ENCODE data around the gene HSPA12B. TPM values are rescaled to one million over a fixed set of nuclear protein-coding genes. Genes with fewer than 3 reads are reported as not detected.
A peak's percentile ranks its signal among the peaks of the same experiment; 100 is the strongest.

HSPA12B gene
- total and polyA plus RNA-seq, 2 of the 13 experiments (the other 11 are each of a cell fraction or from before 2014, with no cell fraction given): 0.01 TPM; not detected in 1

GRCh38 chr20:3777716-3778629 is 45.5 kb downstream of the HSPA12B start (continued):
- TF ChIP-seq ZNF318 (CRISPR knock-in tag; IDR thresholded peaks at IDR 0.05) (no peak), STAT5B (CRISPR knock-in tag; IDR thresholded peaks at IDR 0.05) (no peak), RXRA (CRISPR knock-in tag; IDR thresholded peaks at IDR 0.05) (no peak), HOMEZ (CRISPR knock-in tag; IDR thresholded peaks at IDR 0.05; ENCODE audit: low read depth) (no peak), THAP8 (CRISPR knock-in tag; IDR thresholded peaks at IDR 0.05; ENCODE audit: borderline replicate concordance) (no peak), ZNF570 (CRISPR knock-in tag; IDR thresholded peaks at IDR 0.05; ENCODE audit: borderline replicate concordance) (no peak), EEA1 (CRISPR knock-in tag; IDR thresholded peaks at IDR 0.05; ENCODE audit: borderline replicate concordance) (peak; percentile 43; the same call in 1 of the 2 replicates), TGIF2 (CRISPR knock-in tag; IDR thresholded peaks at IDR 0.05) (no peak), GFI1 (CRISPR knock-in tag; IDR thresholded peaks at IDR 0.05; ENCODE audit: borderline replicate concordance) (no peak), MTF2 (CRISPR knock-in tag; IDR thresholded peaks at IDR 0.05; ENCODE audit: borderline replicate concordance) (peak; percentile 52; the same call in 1 of the 2 replicates), ZBTB26 (CRISPR knock-in tag; IDR thresholded peaks at IDR 0.05; ENCODE audit: borderline replicate concordance) (0 out of 2 replicates have a peak, but pooled peaks have one; percentile 21), GPBP1L1 (CRISPR knock-in tag; IDR thresholded peaks at IDR 0.05) (no peak), TFDP1 (CRISPR knock-in tag; IDR thresholded peaks at IDR 0.05; ENCODE audit: borderline replicate concordance) (no peak; the same call in 1 of the 2 replicates)

Data from HepG2 (cell line).